SK-N-MC (cell line): ENCODE data around the gene FBXO17.
"Not testable (repeated sequence)": the region's sequence is repeated elsewhere in the genome, so short reads cannot be mapped to it uniquely, and the experiment has no call there.

Experiments
- DNase-seq: peaks from one replicate; pipeline ENCODE4 v3.0.0-alpha.2; 2011; ENCODE audit warnings: low read depth, low spot score
- H3K27ac ChIP-seq: fragments of 200-600 bp; sonication (generic); 2 replicates; pipeline ENCODE4 v1.5.1; 2016; ENCODE audit warnings: mixed run types
- H3K36me3 ChIP-seq: fragments of 200-600 bp; sonication (generic); 2 replicates; pipeline ENCODE4 v1.6.1; 2017; ENCODE audit warnings: antibody characterized with exemption, low read length, mixed read lengths; ENCODE audit not compliant: insufficient read depth
- H3K4me3 ChIP-seq: fragments of 200-600 bp; sonication (generic); 2 replicates; pipeline ENCODE4 v1.5.1; 2016
- H3K9ac ChIP-seq: fragments of 200-600 bp; sonication (generic); 2 replicates; pipeline ENCODE4 v1.8.0; 2017; ENCODE audit warnings: mixed run types, mixed read lengths; ENCODE audit not compliant: insufficient read length
- H3K9me3 ChIP-seq: fragments of 200-600 bp; sonication (generic); 2 replicates; pipeline ENCODE4 v1.6.1; 2017; ENCODE audit warnings: low read depth, mild to moderate bottlenecking, antibody characterized with exemption, low read length, moderate library complexity, mixed read lengths
- EZH2 ChIP-seq: fragments of 200-600 bp; sonication (generic); IDR thresholded peaks from one replicate; pipeline ENCODE4 v1.6.1; 2017; ENCODE audit warnings: antibody characterized with exemption
- FOXP2 ChIP-seq: optimal IDR thresholded peaks from 2 replicates; pipeline ENCODE3; 2011; ENCODE audit warnings: mild to moderate bottlenecking, moderate library complexity; ENCODE audit not compliant: insufficient read depth; ENCODE audit errors: extremely low read length, control extremely low read depth
- POLR2AphosphoS5 ChIP-seq: IDR thresholded peaks from 2 replicates; pipeline ENCODE4 v1.6.1; 2012; ENCODE audit warnings: mild to moderate bottlenecking, low read depth, low read length, borderline replicate concordance

FBXO17 gene

GRCh38 chr19:38941979-38942378 is 33.6 kb downstream of the FBXO17 start:
- H3K9ac ChIP-seq, result no peak overlapping the region
- no peak overlapping the region for H3K27ac ChIP-seq
- TF ChIP-seq POLR2AphosphoS5, result no peak
- no peak for TF ChIP-seq FOXP2
- TF ChIP-seq EZH2, result no peak

GRCh38 chr19:38941466-38941865 is 34.1 kb downstream of the FBXO17 start:
- H3K9ac ChIP-seq, H3K27ac ChIP-seq, H3K9me3 ChIP-seq, H3K4me3 ChIP-seq, DNase-seq: not testable (repeated sequence)
- H3K36me3 ChIP-seq, result peaks cover 16% of the 10 kb centered on the region; the same call in 1 of the 2 replicates

More at GRCh38 chr19:38941979-38942378, 33.6 kb downstream of the FBXO17 start:
- DNase-seq, result no peak
- Histone ChIP-seq H3K9me3 (no peaks in the 10 kb centered on the region), H3K4me3 (no peak overlapping the region), H3K36me3 (peaks cover 20% of the 10 kb centered on the region; the same call in 1 of the 2 replicates)

- Histone ChIP-seq H3K9me3 (no peaks in the 10 kb centered on the region), H3K36me3 (peaks cover 8% of the 10 kb centered on the region; the same call in 1 of the 2 replicates), H3K9ac (no peak overlapping the region), H3K4me3 (no peak overlapping the region), H3K27ac (peak overlapping the region; percentile 1; the same call in 1 of the 2 replicates)
- TF ChIP-seq FOXP2 (no peak), EZH2 (no peak), POLR2AphosphoS5 (no peak)
- no peak for DNase-seq
Measured at GRCh38 chr19:38939957-38940356, 35.6 kb downstream of the FBXO17 start.

- H3K9me3 ChIP-seq, result no peaks in the 10 kb centered on the region
- TF ChIP-seq FOXP2 (no peak), EZH2 (no peak), POLR2AphosphoS5 (no peak)
- H3K4me3 ChIP-seq, result no peak overlapping the region
- no peak overlapping the region for H3K27ac ChIP-seq
- H3K9ac ChIP-seq, result no peak overlapping the region
- peaks cover 26% of the 10 kb centered on the region for H3K36me3 ChIP-seq
- DNase-seq, result no peak
Measured at GRCh38 chr19:38933544-38933943, 42.0 kb downstream of the FBXO17 start.

GRCh38 chr19:38932425-38933179 is 42.9 kb downstream of the FBXO17 start:
- H3K9ac ChIP-seq, result no peak overlapping the region
- H3K4me3 ChIP-seq, result no peak overlapping the region
- TF ChIP-seq EZH2 (no peak), FOXP2 (no peak), POLR2AphosphoS5 (no peak)

GRCh38 chr19:38931521-38931793 is 44.1 kb downstream of the FBXO17 start:
- no peak for DNase-seq
- peak overlapping the region; percentile 96 for H3K9ac ChIP-seq

More at GRCh38 chr19:38932425-38933179, 42.9 kb downstream of the FBXO17 start:
- Histone ChIP-seq H3K36me3 (peaks cover 26% of the 10 kb centered on the region), H3K27ac (no peak overlapping the region), H3K9me3 (no peaks in the 10 kb centered on the region)
- no peak for DNase-seq

GRCh38 chr19:38930776-38931520 is 44.6 kb downstream of the FBXO17 start, which contains the start of gene MRPS12:
TSS of gene MRPS12 (plus strand) at chr19:38930944. CDS start at chr19:38931295, 351 bp downstream.
- peak within 1 kb of the TSS; percentile 86 for H3K4me3 ChIP-seq
- no peaks in the 10 kb centered on the region for H3K9me3 ChIP-seq
- H3K9ac ChIP-seq, result peak within 1 kb of the TSS; percentile 96
- peak; percentile 98 for DNase-seq
- peak within 1 kb of the TSS; percentile 94 for H3K27ac ChIP-seq
- H3K36me3 ChIP-seq, result peaks cover 26% of the 10 kb centered on the region
- TF ChIP-seq POLR2AphosphoS5 (peak; percentile 93), FOXP2 (no peak), EZH2 (no peak)

More at GRCh38 chr19:38931521-38931793, 44.1 kb downstream of the FBXO17 start:
- peak overlapping the region; percentile 86 for H3K4me3 ChIP-seq
- TF ChIP-seq FOXP2, result no peak
- no peak for TF ChIP-seq POLR2AphosphoS5
- TF ChIP-seq EZH2, result no peak
- no peak overlapping the region; the same call in 1 of the 2 replicates for H3K27ac ChIP-seq
- H3K36me3 ChIP-seq, result peaks cover 26% of the 10 kb centered on the region
- H3K9me3 ChIP-seq, result no peaks in the 10 kb centered on the region

- peak; percentile 81 for DNase-seq
- H3K9ac ChIP-seq, result peak within 1 kb of the TSS; percentile 96
- H3K9me3 ChIP-seq, result no peaks in the 10 kb centered on the region
- no peak for TF ChIP-seq EZH2
- TF ChIP-seq POLR2AphosphoS5, result no peak; the same call in 1 of the 2 replicates
- no peak for TF ChIP-seq FOXP2
- H3K27ac ChIP-seq, result peak within 1 kb of the TSS; percentile 94
- peak within 1 kb of the TSS; percentile 86 for H3K4me3 ChIP-seq
- peaks cover 33% of the 10 kb centered on the region for H3K36me3 ChIP-seq
Measured at GRCh38 chr19:38929929-38930775, 45.4 kb downstream of the FBXO17 start, which contains the start of gene SARS2. TSS of gene SARS2 (minus strand) at chr19:38930763. CDS start at chr19:38930736, 27 bp downstream.
